Psoas muscle (tissue), 8 donors: ENCODE results near the gene INPP5E. TPM values are rescaled to one million over a fixed set of nuclear protein-coding genes. Genes with fewer than 3 reads are reported as not detected.

Experiments
- ATAC-seq, 4 donors: fragments of 200-7000 bp; cut with Tn5 transposase; one replicate each; pipeline ENCODE4 v1.9.1; 2020; ENCODE audit warnings: moderate library complexity in 3 of 4, mild to moderate bottlenecking in 2 of 4
- DNase-seq, 2 donors: peaks; one replicate each; pipeline ENCODE4 v3.0.0-alpha.2; 2020
- H3K27ac ChIP-seq: fragments of 200-600 bp; one replicate; pipeline ENCODE4 v1.8.0; 2022
- H3K27me3 ChIP-seq, 3 donors: fragments of 200-600 bp in 1 of 3; one replicate each; pipeline versions ENCODE4 v1.6.1 to v1.8.0; 2013 to 2022; ENCODE audit warnings: low read length in 2 of 3, mild to moderate bottlenecking in 2 of 3, moderate library complexity in 1 of 3; ENCODE audit not compliant: insufficient read depth in 3 of 3
- H3K36me3 ChIP-seq, 2 donors: fragments of 200-600 bp in 1 of 2; one replicate each; pipeline versions ENCODE4 v1.6.1 to v1.8.0; 2013 to 2022; ENCODE audit warnings: low read depth in 1 of 2, mild to moderate bottlenecking in 1 of 2, moderate library complexity in 1 of 2; ENCODE audit not compliant: insufficient read depth in 1 of 2
- H3K4me1 ChIP-seq: fragments of 200-600 bp; one replicate; pipeline ENCODE4 v1.8.0; 2022
- H3K4me3 ChIP-seq: fragments of 200-600 bp; one replicate; pipeline ENCODE4 v1.8.0; 2022; ENCODE audit warnings: mild to moderate bottlenecking
- H3K9me3 ChIP-seq: fragments of 200-600 bp; one replicate; pipeline ENCODE4 v1.8.0; 2022
- CTCF ChIP-seq: fragments of 200-600 bp; IDR thresholded peaks from one replicate; pipeline ENCODE4 v1.8.0; 2022; ENCODE audit warnings: antibody characterized with exemption
- WGBS, 3 donors: extraction: QIAGEN DNeasy Blood & Tissue Kit; methylation state at CpG; one replicate each; pipeline versions ENCODE4 v1.1.6 to v1.1.7; 2013; 5-methylcytosine and 5-hydroxymethylcytosine counted together
- intact Hi-C, 2 donors: fragments of 100-400 bp; cut with DNase I; formaldehyde crosslinking; loops; one replicate each; pipeline versions ENCODE4 v1.11.0 to v1.14.2; 2022
- polyA plus RNA-seq, 3 donors: library from polyadenylated mRNA; stranded (reverse); fragments of 200-250 nt; gene quantifications; one replicate each; pipeline ENCODE4 v1.2.3, GENCODE V29; 2013
- total RNA-seq, 4 donors: library from RNA; stranded (reverse); fragmentation: NEBNext Ultra II Directional in 2 of 4; extraction: Animal tissue kit (Norgen Biotek cat#: 25700) in 2 of 4; gene quantifications; one replicate each; pipeline versions ENCODE4 v1.2.1 to v1.2.4, GENCODE V29; 2021 to 2023
- donor health status: healthy with polysubstance abuse.
- donor health status: DM: no; HTN: no; CAD: no; lungs with moderate emphysema.
- donor health status: Bipolar disorder and iron deficiency.
- donor health status: healthy.
- donor health status: DM: yes; HTN: yes; CAD: no.
- donor health status: DM: no; HTN: no; CAD: no.
- donor health status: DM: no; HTN: no; CAD: no.
- donor health status: DM: yes; HTN: yes; CAD: no.

The INPP5E gene
- total and polyA plus RNA-seq, 7 donors: 4.7 to 9.6 (median 5.3) TPM

- TF ChIP-seq CTCF: no peak
- 89 to 93% (median 92%) methylated on average over 18 of the region's 18 CpGs for WGBS, 3 donors
- intact Hi-C loops: loop anchor here (5.0 kb wide), 2 partner anchors 60 to 205 kb away; partner anchors contain the start of gene NOTCH1 (in 1 of the 2)
- H3K4me3 ChIP-seq: no peak overlapping the region
- H3K9me3 ChIP-seq: no peaks in the 10 kb centered on the region
- no peaks in the 10 kb centered on the region for H3K36me3 ChIP-seq
- H3K4me1 ChIP-seq: peaks cover 21% of the 10 kb centered on the region
- ATAC-seq (no peak), DNase-seq (no peak)
- H3K27me3 ChIP-seq: no peaks in the 10 kb centered on the region
- no peak overlapping the region for H3K27ac ChIP-seq
Observed at GRCh38 chr9:136486823-136487620, 47.4 kb upstream of the INPP5E start.

GRCh38 chr9:136486131-136486530 lies 46.5 kb upstream of the INPP5E start:
- H3K4me1 ChIP-seq: peaks cover 29% of the 10 kb centered on the region
- no peaks in the 10 kb centered on the region for H3K36me3 ChIP-seq
- no peak for DNase-seq
- H3K27me3 ChIP-seq: no peaks in the 10 kb centered on the region
- intact Hi-C loops: loop anchor here (5.0 kb wide), 2 partner anchors 61 to 206 kb away; partner anchors contain the start of gene NOTCH1 (in 1 of the 2)
- no peak overlapping the region for H3K27ac ChIP-seq
- no peaks in the 10 kb centered on the region for H3K9me3 ChIP-seq
- TF ChIP-seq CTCF: no peak
- H3K4me3 ChIP-seq: no peak overlapping the region
- WGBS, 3 donors: 92 to 97% (median 96%) methylated on average over 7 of the region's 7 CpGs
- ATAC-seq: no peak

- ATAC-seq: peak in 2 of 4 donors; percentile 19 to 22
- peaks cover 30% of the 10 kb centered on the region for H3K4me1 ChIP-seq
Observed at GRCh38 chr9:136485049-136486045, 45.7 kb upstream of the INPP5E start.

More at GRCh38 chr9:136485049-136486045, 45.7 kb upstream of the INPP5E start:
- peak; percentile 80 to 88 for DNase-seq
- intact Hi-C loops: loop anchor here (2.0 to 5.0 kb wide), 3 partner anchors 62 to 207 kb away; partner anchors contain the start of gene NOTCH1 (in 1 of the 2)
- no peaks in the 10 kb centered on the region for H3K27me3 ChIP-seq
- H3K9me3 ChIP-seq: no peaks in the 10 kb centered on the region
- no peak overlapping the region for H3K4me3 ChIP-seq
- H3K36me3 ChIP-seq: no peaks in the 10 kb centered on the region
- no peak overlapping the region for H3K27ac ChIP-seq
- 32 to 42% (median 34%) methylated on average over 21 of the region's 21 CpGs for WGBS, 3 donors
- peak; percentile 88 for TF ChIP-seq CTCF
